ENCODE data around the gene NCOA3.

Gene NCOA3

DNA sequence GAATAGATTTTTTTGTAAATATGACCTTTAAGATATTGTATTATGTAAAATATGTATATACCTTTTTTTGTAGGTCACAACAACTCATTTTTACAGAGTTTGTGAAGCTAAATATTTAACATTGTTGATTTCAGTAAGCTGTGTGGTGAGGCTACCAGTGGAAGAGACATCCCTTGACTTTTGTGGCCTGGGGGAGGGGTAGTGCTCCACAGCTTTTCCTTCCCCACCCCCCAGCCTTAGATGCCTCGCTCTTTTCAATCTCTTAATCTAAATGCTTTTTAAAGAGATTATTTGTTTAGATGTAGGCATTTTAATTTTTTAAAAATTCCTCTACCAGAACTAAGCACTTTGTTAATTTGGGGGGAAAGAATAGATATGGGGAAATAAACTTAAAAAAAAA is 152.7 kb downstream of the NCOA3 start:
- TF ChIP-seq, protein P1, sequence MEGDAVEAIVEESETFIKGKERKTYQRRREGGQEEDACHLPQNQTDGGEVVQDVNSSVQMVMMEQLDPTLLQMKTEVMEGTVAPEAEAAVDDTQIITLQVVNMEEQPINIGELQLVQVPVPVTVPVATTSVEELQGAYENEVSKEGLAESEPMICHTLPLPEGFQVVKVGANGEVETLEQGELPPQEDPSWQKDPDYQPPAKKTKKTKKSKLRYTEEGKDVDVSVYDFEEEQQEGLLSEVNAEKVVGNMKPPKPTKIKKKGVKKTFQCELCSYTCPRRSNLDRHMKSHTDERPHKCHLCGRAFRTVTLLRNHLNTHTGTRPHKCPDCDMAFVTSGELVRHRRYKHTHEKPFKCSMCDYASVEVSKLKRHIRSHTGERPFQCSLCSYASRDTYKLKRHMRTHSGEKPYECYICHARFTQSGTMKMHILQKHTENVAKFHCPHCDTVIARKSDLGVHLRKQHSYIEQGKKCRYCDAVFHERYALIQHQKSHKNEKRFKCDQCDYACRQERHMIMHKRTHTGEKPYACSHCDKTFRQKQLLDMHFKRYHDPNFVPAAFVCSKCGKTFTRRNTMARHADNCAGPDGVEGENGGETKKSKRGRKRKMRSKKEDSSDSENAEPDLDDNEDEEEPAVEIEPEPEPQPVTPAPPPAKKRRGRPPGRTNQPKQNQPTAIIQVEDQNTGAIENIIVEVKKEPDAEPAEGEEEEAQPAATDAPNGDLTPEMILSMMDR (IDR thresholded peaks at IDR 0.05; ENCODE audit: low read depth, low read length), result no peak
- H3K4me3 ChIP-seq (ENCODE audit: low read depth, low read length), result no peak overlapping the region

DNA sequence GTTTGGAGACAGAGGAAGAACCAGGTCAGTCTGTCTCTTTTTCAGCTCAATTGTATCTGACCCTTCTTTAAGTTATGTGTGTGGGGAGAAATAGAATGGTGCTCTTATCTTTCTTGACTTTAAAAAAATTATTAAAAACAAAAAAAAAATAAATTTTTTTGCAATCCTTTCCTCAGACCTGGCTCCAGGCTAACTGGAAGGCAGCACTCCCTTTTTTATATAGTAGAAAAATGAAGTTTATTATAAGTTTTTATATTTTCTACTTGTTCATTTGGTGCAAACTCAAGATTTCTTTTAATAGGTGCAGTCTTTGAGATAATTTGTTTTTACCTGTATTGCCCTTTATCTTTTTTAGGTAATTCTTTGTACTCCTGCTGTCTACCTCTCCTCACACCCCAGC is 153.9 kb downstream of the NCOA3 start:
- TF ChIP-seq, protein P1 (IDR thresholded peaks at IDR 0.05; ENCODE audit: low read depth, low read length), result no peak
- no peak overlapping the region for H3K4me3 ChIP-seq (ENCODE audit: low read depth, low read length)

DNA sequence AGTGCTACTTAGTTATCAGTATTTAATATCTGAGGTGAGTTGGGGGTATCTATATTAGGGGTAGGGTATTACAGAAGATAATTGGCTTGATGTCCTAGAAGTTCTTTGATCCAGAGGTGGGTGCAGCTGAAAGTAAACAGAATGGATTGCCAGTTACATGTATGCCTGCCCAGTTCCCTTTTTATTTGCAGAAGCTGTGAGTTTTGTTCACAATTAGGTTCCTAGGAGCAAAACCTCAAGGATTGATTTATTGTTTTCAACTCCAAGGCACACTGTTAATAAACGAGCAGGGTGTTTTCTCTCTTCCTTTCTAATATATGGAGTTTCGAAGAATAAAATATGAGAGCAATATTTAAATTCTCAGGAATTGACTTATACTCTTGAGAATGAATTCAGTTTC is 154.6 kb downstream of the NCOA3 start:
- no peak overlapping the region for H3K4me3 ChIP-seq (ENCODE audit: low read depth, low read length)
- TF ChIP-seq, protein P1 (IDR thresholded peaks at IDR 0.05; ENCODE audit: low read depth, low read length), result no peak

DNA sequence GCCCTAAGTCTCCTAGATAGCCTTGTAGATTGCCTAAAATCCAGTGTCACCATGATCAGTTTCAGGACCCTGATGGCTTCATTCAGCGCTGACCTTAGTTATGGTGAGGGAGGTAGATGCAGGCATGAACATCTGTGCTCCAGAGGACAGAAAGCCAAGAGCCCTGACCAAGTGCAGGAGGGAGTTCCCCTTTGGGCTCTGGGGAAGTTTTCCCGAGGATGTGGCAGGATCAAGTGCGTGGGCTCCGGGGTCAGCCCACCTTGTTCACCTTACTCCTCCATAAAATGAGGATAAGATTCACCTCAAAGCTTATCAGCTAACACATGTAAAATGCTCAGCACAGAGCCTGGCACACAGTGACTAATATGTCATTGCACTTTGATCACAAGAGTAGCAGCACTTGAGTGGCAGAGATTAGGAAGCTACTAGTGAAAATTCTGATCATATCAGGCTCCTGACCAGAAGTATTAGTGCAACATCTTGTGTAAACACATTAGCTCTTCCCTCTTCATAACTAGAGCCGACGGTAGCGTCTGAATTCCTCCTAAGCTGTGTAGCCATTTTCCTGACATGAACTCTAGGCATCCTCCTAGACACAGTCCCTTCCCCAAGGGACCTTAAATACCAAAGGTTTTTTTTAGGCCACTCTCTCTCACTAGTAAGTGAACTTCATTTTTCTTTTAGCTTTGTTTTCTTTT is 158.4 kb downstream of the NCOA3 start:
- TF ChIP-seq, protein P1 (IDR thresholded peaks at IDR 0.05; ENCODE audit: low read depth, low read length), result no peak
- H3K4me3 ChIP-seq (ENCODE audit: low read depth, low read length), result no peak overlapping the region

DNA sequence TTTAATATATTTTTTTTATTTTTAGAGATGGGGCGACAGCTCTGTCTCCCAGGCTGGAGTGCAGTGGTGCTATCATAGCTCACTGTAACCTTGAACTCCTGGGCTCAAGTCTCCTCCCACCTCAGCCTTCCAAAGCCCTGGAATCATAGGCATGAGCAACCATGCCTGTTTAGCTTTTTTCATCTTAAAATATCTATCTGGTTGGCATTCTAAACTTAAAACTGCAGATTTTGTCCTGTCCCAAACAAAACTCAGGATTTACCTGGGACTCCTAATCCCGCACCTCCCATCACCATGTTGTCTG is 158.9 kb downstream of the NCOA3 start:
- TF ChIP-seq, protein P1 (IDR thresholded peaks at IDR 0.05; ENCODE audit: low read depth, low read length), result no peak
- no peak overlapping the region for H3K4me3 ChIP-seq (ENCODE audit: low read depth, low read length)

DNA sequence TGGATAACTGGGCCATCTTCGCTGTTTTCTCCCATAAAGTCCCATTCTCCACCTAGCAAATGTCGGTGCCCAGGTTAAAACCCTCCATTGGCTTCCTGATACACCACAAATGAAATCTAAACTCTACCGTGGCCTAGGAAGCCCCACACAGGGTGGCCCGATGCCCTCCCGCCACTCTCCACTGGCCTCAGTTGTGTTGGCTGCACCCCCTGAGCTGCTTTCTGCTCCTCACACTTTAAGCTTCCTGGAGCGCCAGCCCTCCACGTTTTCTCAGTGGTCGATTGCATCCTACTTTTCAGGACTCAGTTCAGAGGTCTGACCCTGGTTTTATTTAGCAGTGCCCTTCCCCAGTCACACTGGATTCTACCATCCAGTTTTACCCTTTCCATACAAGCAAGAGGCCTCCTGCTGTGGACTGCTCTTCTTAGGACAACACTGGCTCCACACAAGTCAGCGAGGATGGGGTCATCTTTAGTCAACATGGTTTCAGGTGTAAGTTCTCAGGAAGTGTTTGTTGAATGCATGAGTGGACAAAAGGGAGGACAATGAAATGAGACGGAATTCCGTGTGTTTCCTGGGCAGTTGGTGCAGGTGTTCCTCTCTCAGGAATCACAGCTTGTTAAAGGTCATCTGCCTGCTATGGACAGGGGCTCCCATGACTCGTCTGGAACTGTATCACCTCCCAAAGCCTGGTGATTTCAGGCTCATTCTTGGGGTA is 159.5 kb downstream of the NCOA3 start:
- H3K4me3 ChIP-seq (ENCODE audit: low read depth, low read length), result no peak overlapping the region
- TF ChIP-seq, protein P1 (IDR thresholded peaks at IDR 0.05; ENCODE audit: low read depth, low read length), result no peak

DNA sequence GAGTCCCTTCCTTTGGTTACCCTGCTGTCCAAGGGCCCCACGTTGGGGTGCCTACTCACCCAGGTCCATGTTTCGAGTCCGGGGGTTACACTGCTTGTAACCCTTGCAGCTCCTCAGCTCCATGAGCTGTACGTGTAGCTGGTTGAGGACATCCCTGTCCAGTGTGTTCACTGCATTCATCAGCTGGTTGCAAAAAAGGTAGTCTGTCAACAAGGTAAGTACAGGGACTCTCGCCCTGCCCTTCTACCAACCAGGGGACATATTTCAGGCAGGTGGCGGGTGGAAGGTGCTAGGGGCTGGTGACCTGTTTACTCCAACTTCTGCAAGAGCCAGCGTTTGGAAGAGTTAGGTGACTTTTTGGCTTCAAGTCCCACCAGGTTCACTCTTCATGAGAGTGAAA is 160.0 kb downstream of the NCOA3 start:
- TF ChIP-seq, protein P1 (IDR thresholded peaks at IDR 0.05; ENCODE audit: low read depth, low read length), result no peak
- H3K4me3 ChIP-seq (ENCODE audit: low read depth, low read length), result no peak overlapping the region
